ENCODE data around the gene CRYGC.

Gene CRYGC

GRCh38 chr2:208164951-208165755 is 35.5 kb upstream of the CRYGC start:
- no peak overlapping the region for H3K4me3 ChIP-seq (ENCODE audit: low read depth, low read length)
- no peak for DNase-seq (ENCODE audit: low read depth, low spot score)
- in situ Hi-C loops (cut with HindIII; ENCODE audit: low sequenced_read_pairs), result no loop called here
- TF ChIP-seq CTCF (IDR thresholded peaks at IDR 0.05; ENCODE audit: low read depth, low read length), result no peak

- DNase-seq (ENCODE audit: low read depth, low spot score), result no peak
- in situ Hi-C loops (cut with HindIII; ENCODE audit: low sequenced_read_pairs), result no loop called here
- TF ChIP-seq CTCF (IDR thresholded peaks at IDR 0.05; ENCODE audit: low read depth, low read length), result no peak
- no peak within 1 kb of the TSS for H3K4me3 ChIP-seq (ENCODE audit: low read depth, low read length)
These were observed 33.9 kb upstream of the CRYGC start, which contains the start of gene CRYGA for GRCh38 chr2:208163489-208163888. TSS of gene CRYGA (minus strand) at chr2:208163589. CDS start at chr2:208163556, 33 bp downstream.

- no peak overlapping the region for H3K4me3 ChIP-seq (ENCODE audit: low read depth, low read length)
- in situ Hi-C loops (cut with HindIII; ENCODE audit: low sequenced_read_pairs), result no loop called here
- DNase-seq (ENCODE audit: low read depth, low spot score), result no peak
- no peak for TF ChIP-seq CTCF (IDR thresholded peaks at IDR 0.05; ENCODE audit: low read depth, low read length)
These were observed 26.8 kb upstream of the CRYGC start for GRCh38 chr2:208156439-208156838.

- in situ Hi-C loops (cut with HindIII; ENCODE audit: low sequenced_read_pairs), result no loop called here
- DNase-seq (ENCODE audit: low read depth, low spot score), result no peak
- no peak overlapping the region for H3K4me3 ChIP-seq (ENCODE audit: low read depth, low read length)
- TF ChIP-seq CTCF (IDR thresholded peaks at IDR 0.05; ENCODE audit: low read depth, low read length), result no peak
These were observed 23.5 kb upstream of the CRYGC start for GRCh38 chr2:208153156-208153555.

GRCh38 chr2:208150956-208151355 is 21.3 kb upstream of the CRYGC start:
- H3K4me3 ChIP-seq (ENCODE audit: low read depth, low read length), result no peak overlapping the region
- in situ Hi-C loops (cut with HindIII; ENCODE audit: low sequenced_read_pairs), result no loop called here
- no peak for TF ChIP-seq CTCF (IDR thresholded peaks at IDR 0.05; ENCODE audit: low read depth, low read length)
- DNase-seq (ENCODE audit: low read depth, low spot score), result no peak

- in situ Hi-C loops (cut with HindIII; ENCODE audit: low sequenced_read_pairs), result no loop called here
- no peak for DNase-seq (ENCODE audit: low read depth, low spot score)
- no peak for TF ChIP-seq CTCF (IDR thresholded peaks at IDR 0.05; ENCODE audit: low read depth, low read length)
- no peak overlapping the region for H3K4me3 ChIP-seq (ENCODE audit: low read depth, low read length)
These were observed 20.5 kb upstream of the CRYGC start for GRCh38 chr2:208150094-208150493.
